Lung microvascular endothelial cell (primary cell): ENCODE results near the gene PLA2G2A. TPM values are rescaled to one million over a fixed set of nuclear protein-coding genes. Genes with fewer than 3 reads are reported as not detected.
"Not testable (repeated sequence)": the region's sequence is repeated elsewhere in the genome, so short reads cannot be mapped to it uniquely, and the experiment has no call there.

ENCODE experiments used
- DNase-seq, 2 donors: peaks; one replicate each; pipeline versions ENCODE4 v3.0.0 to v3.0.0-alpha.2; 2010; ENCODE audit warnings: low read depth in 2 of 2
- total RNA-seq: library from RNA; depleted of rRNA; stranded (reverse); fragments of >200 nt; gene quantifications from 2 replicates; pipeline ENCODE4 v1.2.1, GENCODE V29; 2014

PLA2G2A gene
- total RNA-seq, result not detected in 2 replicates

DNA sequence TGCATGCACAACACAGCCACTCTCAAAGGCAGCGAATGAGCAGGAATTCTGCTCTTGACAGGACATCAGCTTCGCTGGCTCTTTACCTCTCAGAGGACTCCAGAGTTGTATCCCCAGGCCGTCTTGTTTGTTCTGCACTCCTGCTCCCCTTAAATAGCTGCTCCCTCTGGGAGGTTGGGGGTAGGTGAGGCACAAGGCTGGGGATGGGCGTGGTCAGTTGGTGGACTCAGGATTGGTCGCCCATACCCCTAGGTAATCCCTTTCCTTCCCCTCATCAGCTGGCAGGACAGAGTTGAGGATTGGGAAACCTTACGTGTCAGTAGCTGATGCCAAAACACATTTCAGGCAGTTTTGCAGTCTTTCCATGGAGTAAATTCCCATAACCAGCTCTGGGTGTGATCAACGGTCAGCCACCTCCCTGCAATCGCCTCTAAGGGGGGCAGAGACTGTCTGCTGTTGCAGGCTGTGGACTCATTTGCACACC is at the start of gene PLA2G2A:
PLA2G2A (minus strand) TSS at position 125 of the 484 bp plus-strand sequence. CDS start 845 bp downstream, outside the sequence.
- DNase-seq, result no peak

DNA sequence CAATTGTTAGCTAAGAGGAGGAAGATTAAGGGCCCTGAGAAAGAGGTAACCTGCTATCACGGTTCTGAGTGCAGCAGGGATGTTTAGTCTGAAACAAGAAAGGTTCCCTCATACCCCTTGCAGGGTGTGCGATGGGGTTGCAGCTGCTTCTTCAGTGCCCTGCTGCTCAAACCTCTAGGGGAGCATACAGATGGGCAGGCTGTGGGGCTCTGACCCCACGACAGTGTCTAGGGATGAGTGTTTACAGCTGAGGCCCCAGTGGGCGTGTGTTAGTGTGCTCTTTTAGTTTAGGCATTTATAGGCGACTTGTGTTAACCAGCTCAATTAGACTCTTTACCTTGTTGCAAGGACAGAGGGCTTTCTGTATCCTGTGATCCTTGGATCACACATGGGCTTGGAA is 49.3 kb upstream of the PLA2G2A start:
- no peak for DNase-seq

DNA sequence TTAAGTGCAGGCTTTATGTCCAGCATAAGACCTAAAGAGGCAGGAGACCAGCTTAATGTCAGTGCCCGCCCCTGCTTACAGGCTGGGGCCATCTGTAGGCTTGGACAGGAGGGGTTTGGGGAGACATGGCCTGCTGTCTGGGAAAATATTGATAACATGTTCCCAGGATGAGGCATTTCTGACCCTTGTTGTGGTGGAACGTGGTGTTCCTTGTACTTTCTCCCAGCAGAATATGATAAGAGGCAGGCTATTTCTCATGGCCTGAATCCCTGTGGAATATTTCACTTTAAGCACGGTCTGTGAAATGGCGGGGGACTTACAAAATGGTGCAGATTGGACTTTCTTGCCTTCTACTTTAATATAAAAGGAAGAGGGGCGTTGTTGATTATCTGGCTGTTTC is 48.7 kb upstream of the PLA2G2A start:
- no peak for DNase-seq

DNA sequence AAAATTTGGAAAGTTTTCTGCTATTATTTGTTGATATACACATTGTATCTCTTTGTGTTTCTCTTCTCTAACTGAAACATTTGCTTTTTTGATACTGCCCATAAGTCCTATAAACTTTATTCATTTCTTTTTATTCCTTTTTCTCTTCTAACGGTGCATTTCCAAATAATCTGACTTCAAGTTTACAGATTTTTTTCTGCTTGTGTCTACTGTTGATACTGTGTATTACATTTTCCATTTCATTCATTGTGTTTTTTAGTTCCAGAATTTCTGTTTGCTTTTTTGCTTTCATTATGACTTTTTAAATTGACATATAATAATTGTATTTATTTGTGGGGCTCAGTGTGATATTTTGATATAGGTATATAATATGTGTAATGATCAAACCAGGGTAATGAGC is 38.3 kb upstream of the PLA2G2A start:
- DNase-seq, result no peak

DNA sequence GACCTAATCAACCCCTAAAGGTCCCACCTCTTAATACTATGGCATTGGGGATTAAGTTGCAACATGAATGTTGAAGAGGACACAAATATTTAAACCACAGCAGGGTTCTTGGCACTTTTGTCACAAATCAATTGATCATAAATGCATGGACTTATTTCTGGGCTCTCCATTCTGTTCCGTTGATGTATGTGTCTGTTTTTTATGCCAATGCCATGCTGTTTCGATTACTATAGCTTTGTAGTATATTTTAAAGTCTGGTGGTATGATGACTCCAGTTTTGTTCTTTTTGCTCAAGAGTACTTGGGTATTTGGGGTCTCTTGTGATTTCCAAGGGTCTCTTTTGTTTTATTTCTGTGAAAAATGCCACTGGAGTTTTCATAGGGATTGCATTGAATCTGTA is 34.7 kb upstream of the PLA2G2A start:
- DNase-seq, result no peak

- DNase-seq, result no peak
Observed at GRCh38 chr1:20010016-20010415, 30.6 kb upstream of the PLA2G2A start.

GRCh38 chr1:20009212-20009611 is 29.8 kb upstream of the PLA2G2A start:
- no peak for DNase-seq

GRCh38 chr1:20008391-20008841 is 29.0 kb upstream of the PLA2G2A start:
- peak; percentile 5 to 20 for DNase-seq

GRCh38 chr1:19998823-19999222 is 19.4 kb upstream of the PLA2G2A start:
- DNase-seq, result peak; percentile 17 to 48

DNA sequence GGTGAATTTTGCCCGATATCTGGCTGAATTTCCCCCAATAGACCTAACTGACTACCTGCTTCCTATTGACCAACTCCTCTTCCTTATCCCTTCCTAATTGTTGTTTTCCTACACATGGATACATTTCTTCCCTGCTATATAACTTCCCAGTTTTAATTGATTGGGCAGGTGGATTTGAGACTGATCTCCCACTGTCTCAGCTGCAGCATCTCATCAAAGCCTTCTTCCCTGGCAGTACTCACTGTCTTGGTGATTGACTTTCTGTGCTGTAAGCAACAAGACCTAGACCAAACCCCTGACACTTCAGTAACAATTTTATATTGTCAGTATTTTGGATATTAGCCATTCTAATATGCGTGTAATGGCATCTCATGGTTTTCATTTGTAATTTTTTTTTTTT is 11.3 kb upstream of the PLA2G2A start:
- no peak for DNase-seq

- not testable (repeated sequence) for DNase-seq
Observed at GRCh38 chr1:19990182-19990582, 10.8 kb upstream of the PLA2G2A start.

- DNase-seq, result no peak
Observed at GRCh38 chr1:19988267-19989006, 9.0 kb upstream of the PLA2G2A start.

GRCh38 chr1:19987719-19988118 is 8.3 kb upstream of the PLA2G2A start:
- no peak for DNase-seq

DNA sequence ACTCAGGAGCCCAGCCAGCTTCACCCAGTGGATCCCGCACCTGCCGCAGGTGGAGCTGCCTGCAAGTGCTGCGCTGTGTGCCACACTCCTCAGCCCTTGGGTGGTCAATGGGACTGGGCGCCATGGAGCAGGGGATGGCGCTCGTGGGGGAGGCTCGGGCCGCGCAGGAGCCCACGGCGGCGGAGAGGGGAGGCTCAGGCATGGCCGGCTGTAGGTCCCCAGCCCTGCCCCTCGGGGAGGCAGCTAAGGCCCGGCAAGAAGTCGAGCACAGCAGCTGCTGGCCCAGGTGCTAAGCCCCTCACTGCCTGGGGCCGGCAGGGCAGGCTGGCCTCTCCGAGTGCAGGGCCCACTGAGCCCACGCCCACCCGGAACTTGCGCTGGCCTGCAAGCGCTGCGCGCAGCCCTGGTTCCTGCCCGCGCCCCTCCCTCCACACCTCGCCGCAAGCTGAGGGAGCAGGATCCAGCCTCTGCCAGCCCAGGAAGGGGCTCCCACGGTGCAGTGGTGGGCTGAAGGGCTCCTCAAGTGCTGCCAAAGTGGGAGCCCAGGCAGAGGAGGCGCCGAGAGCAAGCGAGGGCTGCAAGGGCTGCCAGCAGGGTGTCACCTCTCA is 5.1 kb upstream of the PLA2G2A start:
- not testable (repeated sequence) for DNase-seq

- DNase-seq, result no peak
Observed at GRCh38 chr1:19981507-19982312, 2.3 kb upstream of the PLA2G2A start.

- DNase-seq, result no peak
Observed at GRCh38 chr1:19981170-19981506, 1.7 kb upstream of the PLA2G2A start.

- no peak for DNase-seq
Observed at GRCh38 chr1:19980314-19980713, 896 bp upstream of the PLA2G2A start.

DNA sequence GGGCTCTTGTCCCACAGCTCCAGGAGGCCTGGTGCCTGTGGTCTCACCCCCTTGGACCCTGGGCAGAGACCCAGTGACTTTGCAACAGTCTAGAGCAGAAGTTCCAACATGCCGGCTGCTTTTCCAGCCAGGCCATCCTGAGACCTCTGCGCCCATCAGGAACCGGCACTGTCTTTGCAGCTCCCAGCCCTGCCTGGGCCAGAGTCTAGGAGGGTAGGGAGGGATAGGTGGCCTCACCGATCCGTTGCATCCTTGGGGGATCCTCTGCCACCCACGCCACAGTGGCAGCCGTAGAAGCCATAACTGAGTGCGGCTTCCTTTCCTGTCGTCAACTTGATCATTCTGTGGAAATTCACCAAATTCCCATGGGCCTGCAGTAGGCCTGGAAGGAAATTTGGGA is 1.3 kb downstream of the PLA2G2A start:
- DNase-seq, result no peak

DNA sequence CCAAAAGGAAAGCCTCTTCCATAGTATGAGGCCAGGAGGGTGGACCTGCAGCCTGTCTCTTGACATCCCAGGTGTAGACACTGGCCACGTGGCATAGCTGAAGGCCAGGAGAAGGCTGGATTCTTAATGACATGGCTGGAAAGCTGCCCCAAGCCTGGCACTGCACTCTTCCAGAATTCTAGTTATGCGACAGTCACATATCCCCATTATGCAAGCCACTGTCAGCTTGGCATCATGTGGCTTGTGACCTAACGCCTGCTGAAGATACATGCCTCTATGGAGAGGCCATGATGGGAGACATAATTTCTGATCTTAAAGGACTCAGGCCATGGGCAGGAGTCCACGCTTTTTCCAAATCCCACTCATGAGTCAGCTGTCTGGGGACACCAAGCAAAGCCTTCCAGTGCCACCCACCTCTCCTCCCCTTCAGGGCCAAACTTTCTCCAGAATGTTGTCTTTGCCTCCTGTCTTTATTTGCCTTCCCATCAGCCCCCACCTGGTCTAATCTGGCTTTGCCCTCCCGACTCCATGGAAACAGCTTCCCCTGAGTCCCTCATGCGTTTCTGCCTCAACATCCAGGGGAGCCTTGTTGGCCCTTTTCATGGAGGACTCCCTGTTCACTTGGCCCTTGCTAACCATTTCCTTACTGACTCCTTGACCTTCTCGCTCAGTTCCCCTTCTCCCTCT is 3.0 kb downstream of the PLA2G2A start:
- no peak for DNase-seq

DNA sequence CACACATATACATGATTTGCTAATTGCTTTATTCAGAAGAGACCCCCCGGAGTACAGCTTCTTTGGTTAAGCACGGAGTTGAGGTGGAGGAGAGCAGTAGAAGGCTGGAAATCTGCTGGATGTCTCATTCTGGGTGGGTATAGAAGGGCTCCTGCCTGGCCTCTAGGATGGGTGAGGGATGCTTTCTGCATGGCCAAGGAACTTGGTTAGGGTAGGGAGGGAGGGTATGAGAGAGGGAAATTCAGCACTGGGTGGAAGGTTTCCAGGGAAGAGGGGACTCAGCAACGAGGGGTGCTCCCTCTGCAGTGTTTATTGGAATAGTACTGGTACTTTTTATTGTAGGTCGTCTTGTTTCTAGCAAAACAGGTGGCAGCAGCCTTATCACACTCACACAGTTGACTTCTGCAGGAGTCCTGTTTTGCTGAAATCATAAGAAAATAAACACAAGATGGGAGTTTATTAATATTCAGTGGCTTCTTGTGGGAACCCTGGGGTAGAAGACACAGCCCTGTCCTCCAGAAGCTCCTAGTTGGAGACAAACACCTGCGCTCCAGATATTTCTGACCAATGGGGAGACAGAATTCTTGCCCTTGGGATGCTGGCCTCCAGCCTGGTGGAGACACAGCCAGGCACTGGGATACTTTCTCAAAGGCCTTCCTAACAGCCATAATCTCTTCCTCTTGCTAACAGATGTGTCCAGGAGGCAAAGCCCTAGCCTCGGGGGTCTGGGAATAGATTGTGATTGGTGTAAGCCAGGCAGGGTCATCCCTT is 3.8 kb downstream of the PLA2G2A start:
- DNase-seq, result no peak
